Measurements from ENCODE around the gene SEC31B.

SEC31B gene

GRCh38 chr10:100502926-100503494 is 16.7 kb downstream of the SEC31B start:
- DNase-seq (ENCODE audit: low read depth in 2 of 2, low spot score in 1 of 2): no peak

GRCh38 chr10:100501423-100501822 is 18.2 kb downstream of the SEC31B start:
- no peak for DNase-seq (ENCODE audit: low read depth in 2 of 2, low spot score in 1 of 2)

GRCh38 chr10:100498059-100498458 is 21.6 kb downstream of the SEC31B start:
- DNase-seq (ENCODE audit: low read depth in 2 of 2, low spot score in 1 of 2): no peak

GRCh38 chr10:100496567-100496966 is 23.1 kb downstream of the SEC31B start:
- DNase-seq (ENCODE audit: low read depth in 2 of 2, low spot score in 1 of 2): no peak

- DNase-seq (ENCODE audit: low read depth in 2 of 2, low spot score in 1 of 2): no peak
Observed at GRCh38 chr10:100490531-100490930, 29.1 kb downstream of the SEC31B start.

- no peak for DNase-seq (ENCODE audit: low read depth in 2 of 2, low spot score in 1 of 2)
Observed at GRCh38 chr10:100489396-100489795, 30.3 kb downstream of the SEC31B start.

- no peak for DNase-seq (ENCODE audit: low read depth in 2 of 2, low spot score in 1 of 2)
Observed at GRCh38 chr10:100487529-100487928, 32.1 kb downstream of the SEC31B start.

GRCh38 chr10:100485801-100486495 is 33.7 kb downstream of the SEC31B start:
- DNase-seq (ENCODE audit: low read depth in 2 of 2, low spot score in 1 of 2): no peak

- no peak for DNase-seq (ENCODE audit: low read depth in 2 of 2, low spot score in 1 of 2)
Observed at GRCh38 chr10:100485366-100485765, 34.3 kb downstream of the SEC31B start.

GRCh38 chr10:100483876-100484666 is 35.6 kb downstream of the SEC31B start:
- no peak for DNase-seq (ENCODE audit: low read depth in 2 of 2, low spot score in 1 of 2)

GRCh38 chr10:100482834-100483185 is 36.9 kb downstream of the SEC31B start:
- DNase-seq (ENCODE audit: low read depth in 2 of 2, low spot score in 1 of 2): no peak

GRCh38 chr10:100482181-100482833 is 37.4 kb downstream of the SEC31B start:
- peak; percentile 9 to 13 for DNase-seq (ENCODE audit: low read depth in 2 of 2, low spot score in 1 of 2)

GRCh38 chr10:100481462-100482081 is 38.1 kb downstream of the SEC31B start:
- peak; percentile 67 to 88 for DNase-seq (ENCODE audit: low read depth in 2 of 2, low spot score in 1 of 2)

- DNase-seq (ENCODE audit: low read depth in 2 of 2, low spot score in 1 of 2): no peak
Observed at GRCh38 chr10:100480002-100480401, 39.7 kb downstream of the SEC31B start.

GRCh38 chr10:100479037-100479436 is 40.6 kb downstream of the SEC31B start:
- no peak for DNase-seq (ENCODE audit: low read depth in 2 of 2, low spot score in 1 of 2)

GRCh38 chr10:100477970-100478369 is 41.7 kb downstream of the SEC31B start:
- DNase-seq (ENCODE audit: low read depth in 2 of 2, low spot score in 1 of 2): no peak

GRCh38 chr10:100470367-100470766 is 49.3 kb downstream of the SEC31B start:
- no peak for DNase-seq (ENCODE audit: low read depth in 2 of 2, low spot score in 1 of 2)

GRCh38 chr10:100469756-100470155 is 49.9 kb downstream of the SEC31B start:
- DNase-seq (ENCODE audit: low read depth in 2 of 2, low spot score in 1 of 2): no peak

- no peak for DNase-seq (ENCODE audit: low read depth in 2 of 2, low spot score in 1 of 2)
Observed at GRCh38 chr10:100468978-100469377, 50.7 kb downstream of the SEC31B start.

- no peak for DNase-seq (ENCODE audit: low read depth in 2 of 2, low spot score in 1 of 2)
Observed at GRCh38 chr10:100468322-100468721, 51.3 kb downstream of the SEC31B start.

- no peak for DNase-seq (ENCODE audit: low read depth in 2 of 2, low spot score in 1 of 2)
Observed at GRCh38 chr10:100462709-100463108, 57.0 kb downstream of the SEC31B start, which contains the start of gene WNT8B. WNT8B (plus strand) TSS chr10:100463009; CDS start chr10:100463169, 160 bp downstream.

All from stimulated activated CD8-positive, alpha-beta memory T cell treated with anti-CD3 and anti-CD28 coated beads, Interleukin-4, amount 100 ng/mL, for 4 hours (primary cell).